GM18861 (cell line): ENCODE measurements around the gene PKN3.

ENCODE experiments used
- ATAC-seq: cut with Tn5 transposase; IDR thresholded peaks from one replicate; pipeline ENCODE4 v1.9.1; 2021; ENCODE audit not compliant: unreplicated experiment

The PKN3 gene

DNA sequence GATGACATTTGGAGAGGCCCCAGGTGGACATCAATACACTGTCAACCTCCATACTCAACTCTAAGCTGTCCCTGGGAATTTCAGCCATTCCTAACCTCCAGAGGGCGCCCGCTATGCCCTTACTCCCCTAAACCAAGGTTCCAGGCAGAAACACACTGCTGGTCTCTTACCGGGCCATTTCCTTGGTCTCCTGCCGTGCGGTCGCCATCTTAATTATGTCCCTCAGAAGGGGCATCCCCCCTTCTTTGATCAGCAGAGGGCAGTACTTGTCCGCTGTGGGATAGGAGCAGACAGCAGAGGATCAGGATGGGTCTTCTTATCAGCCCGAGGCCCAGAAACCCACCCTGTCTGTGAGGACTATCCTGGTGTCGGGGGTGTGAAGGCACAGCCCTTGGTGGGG lies 31.0 kb downstream of the PKN3 start:
- no peak for ATAC-seq

GRCh38 chr9:128735373-128735772 lies 33.1 kb downstream of the PKN3 start:
- no peak for ATAC-seq

GRCh38 chr9:128742401-128742800 lies 40.1 kb downstream of the PKN3 start:
- ATAC-seq, result no peak

GRCh38 chr9:128743421-128743820 lies 41.1 kb downstream of the PKN3 start:
- ATAC-seq, result no peak

GRCh38 chr9:128747241-128747640 lies 44.9 kb downstream of the PKN3 start:
- ATAC-seq, result no peak

DNA sequence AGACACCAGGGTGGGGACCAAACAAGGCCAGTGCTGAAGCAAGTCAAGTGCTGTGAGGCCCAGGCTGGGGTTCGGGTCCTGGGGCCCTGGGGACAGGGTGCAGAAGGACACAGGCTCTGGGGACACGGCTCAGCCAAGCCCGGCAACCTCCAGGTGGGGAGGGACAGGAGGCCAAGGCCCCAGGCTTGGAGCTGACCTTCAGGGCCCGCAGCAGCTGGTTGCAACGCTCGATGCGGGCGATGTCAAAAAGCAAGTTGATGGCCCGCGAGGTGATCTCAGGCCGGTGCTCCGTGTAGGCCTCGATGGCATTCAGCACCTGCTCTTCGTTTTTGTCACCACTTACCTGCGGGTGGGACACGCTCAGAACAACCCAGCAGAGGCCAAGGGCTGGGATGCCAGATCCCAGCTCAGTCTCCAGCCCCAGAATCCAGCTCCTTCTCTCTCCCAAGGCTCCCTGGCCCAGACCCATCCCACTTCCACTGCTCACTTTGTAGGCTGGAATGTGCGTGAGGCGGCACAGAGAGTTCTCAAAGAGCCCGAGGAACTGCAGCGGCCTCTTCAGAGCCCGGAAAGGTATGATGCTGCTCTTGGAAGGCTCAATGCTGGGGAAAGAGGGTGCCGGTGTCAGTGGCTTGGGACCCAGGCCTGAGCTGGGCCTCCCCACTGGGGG lies 48.8 kb downstream of the PKN3 start:
- ATAC-seq, result no peak

DNA sequence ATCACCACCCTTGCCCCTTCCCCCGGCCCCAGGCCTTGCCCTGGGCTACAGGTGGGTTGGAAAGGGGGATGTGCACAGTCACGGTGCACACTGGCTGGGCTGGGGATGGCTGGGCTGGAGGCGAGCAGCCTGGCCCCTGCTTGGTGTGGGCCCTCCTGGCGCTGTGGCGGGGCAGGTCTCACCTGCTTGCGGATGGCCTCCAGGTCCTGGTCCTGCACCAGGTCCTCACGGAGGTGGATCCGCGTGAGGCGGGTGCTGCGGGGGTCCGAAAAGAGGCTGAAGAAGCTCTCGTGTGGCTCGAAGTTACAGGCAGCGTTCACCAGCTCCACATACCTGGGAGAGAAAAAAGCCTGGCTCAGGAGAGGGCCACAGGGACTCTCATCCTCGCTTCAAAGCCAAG lies 51.3 kb downstream of the PKN3 start:
- ATAC-seq, result no peak

DNA sequence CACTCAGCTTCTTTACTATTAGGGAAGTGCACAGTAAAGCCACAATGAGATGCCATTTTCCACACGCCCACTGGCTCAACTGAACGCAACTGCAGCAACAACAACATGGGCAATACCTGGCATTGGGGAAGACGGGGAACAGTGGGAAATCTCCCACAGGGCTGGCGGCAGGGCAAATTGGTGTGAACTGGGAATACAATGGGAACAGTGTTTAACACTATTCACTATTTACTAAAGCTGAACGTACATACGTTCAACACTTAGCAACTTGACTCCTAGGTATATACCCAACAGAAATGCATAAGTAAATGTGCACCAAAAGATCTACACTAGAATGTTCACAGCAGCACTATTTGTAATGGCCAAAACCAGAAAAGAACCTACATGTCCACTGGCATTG lies 55.3 kb downstream of the PKN3 start:
- no peak for ATAC-seq

- ATAC-seq, result no peak
Measured at GRCh38 chr9:128762671-128763449, 60.6 kb downstream of the PKN3 start.

DNA sequence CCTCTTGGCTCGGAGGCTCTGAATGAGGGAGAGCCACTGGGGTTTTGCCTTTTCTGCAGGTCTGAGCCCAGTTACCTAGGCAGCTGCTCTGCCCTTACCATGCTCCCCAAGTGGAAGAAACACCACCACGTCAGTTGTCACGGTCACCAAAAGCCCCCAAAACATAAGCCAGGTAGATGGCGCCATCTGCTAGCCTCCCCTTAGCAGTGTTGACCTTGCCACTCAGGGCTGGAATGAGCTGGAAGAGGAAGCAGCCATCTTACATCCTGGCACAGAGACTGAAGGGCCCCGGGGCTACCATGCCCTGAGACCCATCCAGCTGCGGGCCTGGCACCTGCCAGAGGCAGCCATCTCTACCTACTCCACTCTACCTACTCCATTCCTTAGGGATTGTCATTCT lies 62.1 kb downstream of the PKN3 start:
- no peak for ATAC-seq

- no peak for ATAC-seq
Measured at GRCh38 chr9:128765499-128765898, 63.2 kb downstream of the PKN3 start.

DNA sequence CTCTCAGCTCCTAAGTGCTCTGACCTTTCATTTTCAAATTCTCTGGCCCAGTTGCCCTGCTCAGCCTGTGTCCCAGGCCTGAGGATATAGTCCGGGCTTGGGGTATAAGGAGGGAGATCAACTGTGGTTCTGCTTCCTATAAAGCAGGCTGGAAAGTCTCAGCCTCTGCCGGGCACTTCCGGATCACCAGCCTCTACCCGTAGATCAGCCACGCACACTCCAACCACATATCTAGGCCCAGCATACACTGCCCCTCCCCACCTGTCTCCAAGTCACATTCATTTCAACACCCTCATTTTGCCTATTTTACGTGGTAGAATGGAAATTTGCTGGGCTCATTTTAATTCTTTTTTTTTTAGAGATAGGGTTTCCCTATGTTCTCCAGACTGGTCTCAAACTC lies 66.3 kb downstream of the PKN3 start:
- ATAC-seq, result no peak
